Lower leg skin (tissue), 4 donors: ENCODE data around the gene EPS8L2. TPM values are rescaled to one million over a fixed set of nuclear protein-coding genes. Genes with fewer than 3 reads are reported as not detected.
A peak's percentile ranks its signal among the peaks of the same experiment; 100 is the strongest.

Experiments
- DNase-seq, 2 donors: peaks; one replicate each; pipeline ENCODE4 v3.0.0-alpha.2; 2019; ENCODE audit warnings: low spot score in 2 of 2
- H3K4me3 ChIP-seq: fragments of 200-600 bp; sonication (generic); 2 replicates; pipeline ENCODE4 v1.5.1; 2017; ENCODE audit warnings: mild to moderate bottlenecking, low read depth; ENCODE audit not compliant: poor library complexity, severe bottlenecking
- CTCF ChIP-seq, 3 donors: fragments of 450-650 bp; IDR thresholded peaks; one replicate each; pipeline ENCODE4 v1.5.1; 2016; ENCODE audit warnings: antibody characterized with exemption in 3 of 3, mild to moderate bottlenecking in 3 of 3, moderate library complexity in 2 of 3
- POLR2A ChIP-seq, 2 donors: fragments of 450-650 bp; IDR thresholded peaks; one replicate each; pipeline ENCODE4 v1.6.1; 2016 to 2017; ENCODE audit warnings: antibody characterized with exemption in 2 of 2, mild to moderate bottlenecking in 1 of 2, moderate library complexity in 1 of 2
- WGBS, 2 donors: methylation state at CpG; one replicate each; pipeline ENCODE4 v1.1.5; 2018; 5-methylcytosine and 5-hydroxymethylcytosine counted together
- intact Hi-C: fragments of 100-400 bp; cut with DNase I; formaldehyde crosslinking; loops from one replicate; pipeline ENCODE4 v1.15.0; 2023; ENCODE audit warnings: low total_unique reads
- total RNA-seq, 4 donors: library from RNA; depleted of rRNA; stranded (reverse); fragments of >200 nt; gene quantifications; one replicate each; pipeline ENCODE4 v1.1.0, GENCODE V29; 2016

Gene EPS8L2
- total RNA-seq, 4 donors from 2014 or later: 143 to 242 (median 164) TPM

- 93 to 94% methylated on average over 9 of the region's 9 CpGs for WGBS, 2 donors
- intact Hi-C loops: no loop called here
- TF ChIP-seq CTCF (IDR thresholded peaks at IDR 0.05): no peak
- no peak for TF ChIP-seq POLR2A (IDR thresholded peaks at IDR 0.05)
- H3K4me3 ChIP-seq: no peak overlapping the region
- no peak for DNase-seq
Measured at GRCh38 chr11:773830-774229, 67.8 kb downstream of the EPS8L2 start.

- intact Hi-C loops: no loop called here
- 53 to 67% methylated on average over 13 to 20 of the region's 20 CpGs for WGBS, 2 donors
- DNase-seq: peak in 1 of 2 donors; percentile 76
- H3K4me3 ChIP-seq: no peak overlapping the region
- TF ChIP-seq POLR2A (IDR thresholded peaks at IDR 0.05): no peak
- no peak for TF ChIP-seq CTCF (IDR thresholded peaks at IDR 0.05)
Measured at GRCh38 chr11:774873-775592, 69.0 kb downstream of the EPS8L2 start.

GRCh38 chr11:776263-776560 lies 70.2 kb downstream of the EPS8L2 start:
- 35 to 37% methylated on average over 11 of the region's 11 CpGs for WGBS, 2 donors
- intact Hi-C loops: no loop called here
- no peak for DNase-seq
- TF ChIP-seq POLR2A (IDR thresholded peaks at IDR 0.05): no peak
- no peak for TF ChIP-seq CTCF (IDR thresholded peaks at IDR 0.05)
- peak overlapping the region; percentile 87 for H3K4me3 ChIP-seq

GRCh38 chr11:776561-777287 lies 70.7 kb downstream of the EPS8L2 start:
- TF ChIP-seq POLR2A (IDR thresholded peaks at IDR 0.05): no peak
- no peak for TF ChIP-seq CTCF (IDR thresholded peaks at IDR 0.05)
- WGBS, 2 donors: 1% methylated on average over 13 to 20 of the region's 65 CpGs
- peak overlapping the region; percentile 87 for H3K4me3 ChIP-seq
- intact Hi-C loops: no loop called here
- peak in 1 of 2 donors; percentile 90 for DNase-seq

Other genes starting within 250 kb of the EPS8L2 start
- gene RNH1, start 199.0 kb upstream of the EPS8L2 start, total RNA-seq: 100 to 1,000 TPM; 419 to 465 (median 446) TPM
- 100 to 1,000 TPM in 3 of 4 donors, 10 to 100 TPM in 1; 98.5 to 196 (median 117) TPM for gene HRAS, start 170.7 kb upstream of the EPS8L2 start, total RNA-seq
- 1 to 10 TPM; 1.5 to 2.7 (median 1.8) TPM for gene LRRC56, start 168.7 kb upstream of the EPS8L2 start, total RNA-seq
- gene LMNTD2, start 145.5 kb upstream of the EPS8L2 start, total RNA-seq: 10 to 100 TPM in 2 of 4 donors, 1 to 10 TPM in 2; 7.6 to 20.4 (median 11.2) TPM
- gene RASSF7, start 145.3 kb upstream of the EPS8L2 start, total RNA-seq: 100 to 1,000 TPM in 3 of 4 donors, 10 to 100 TPM in 1; 99.7 to 174 (median 139) TPM
- gene PHRF1, start 129.8 kb upstream of the EPS8L2 start, total RNA-seq: 10 to 100 TPM; 30.0 to 55.2 (median 31.5) TPM
- gene IRF7, start 90.3 kb upstream of the EPS8L2 start, total RNA-seq: 10 to 100 TPM; 33.7 to 40.9 (median 36.6) TPM
- gene CDHR5, start 81.3 kb upstream of the EPS8L2 start, total RNA-seq: not detected
- gene SCT, start 79.0 kb upstream of the EPS8L2 start, total RNA-seq: not detected
- gene DRD4, start 69.0 kb upstream of the EPS8L2 start, total RNA-seq: 1 to 10 TPM in 1 of 4 donors, under 1 TPM in 1, not detected in 2; 0.23 to 2.0 TPM
- 10 to 100 TPM; 31.1 to 57.0 (median 39.6) TPM for gene DEAF1, start 11.0 kb upstream of the EPS8L2 start, total RNA-seq
- 10 to 100 TPM; 28.9 to 70.9 (median 42.9) TPM for gene TMEM80, start 10.4 kb upstream of the EPS8L2 start, total RNA-seq
- 100 to 1,000 TPM; 167 to 249 (median 183) TPM for gene TALDO1, start 41.2 kb downstream of the EPS8L2 start, total RNA-seq
- 10 to 100 TPM; 30.9 to 52.4 (median 39.8) TPM for gene GATD1, start 71.3 kb downstream of the EPS8L2 start, total RNA-seq
- gene CEND1, start 83.9 kb downstream of the EPS8L2 start, total RNA-seq: not detected
- 10 to 100 TPM; 10.9 to 19.2 (median 14.8) TPM for gene SLC25A22, start 92.0 kb downstream of the EPS8L2 start, total RNA-seq
- 10 to 100 TPM; 16.4 to 44.3 (median 24.5) TPM for gene PIDD1, start 99.0 kb downstream of the EPS8L2 start, total RNA-seq
- gene RPLP2, start 103.7 kb downstream of the EPS8L2 start, total RNA-seq: 1,000 to 10,000 TPM in 1 of 4 donors, 100 to 1,000 TPM in 3; 479 to 1,471 (median 745) TPM
- 10 to 100 TPM; 55.5 to 99.7 (median 72.4) TPM for gene PNPLA2, start 112.7 kb downstream of the EPS8L2 start, total RNA-seq
- 10 to 100 TPM; 14.5 to 47.9 (median 32.3) TPM for gene CRACR2B, start 121.7 kb downstream of the EPS8L2 start, total RNA-seq
- gene CD151, start 126.7 kb downstream of the EPS8L2 start, total RNA-seq: 100 to 1,000 TPM; 124 to 186 (median 157) TPM
- 10 to 100 TPM; 39.1 to 61.2 (median 51.4) TPM for gene POLR2L, start 136.3 kb downstream of the EPS8L2 start, total RNA-seq
- gene TSPAN4, start 136.6 kb downstream of the EPS8L2 start, total RNA-seq: 10 to 100 TPM; 57.3 to 88.3 (median 70.7) TPM
- 10 to 100 TPM; 35.5 to 59.4 (median 50.7) TPM for gene CHID1, start 204.6 kb downstream of the EPS8L2 start, total RNA-seq
- gene AP2A2, start 219.6 kb downstream of the EPS8L2 start, total RNA-seq: 10 to 100 TPM; 33.6 to 76.6 (median 46.4) TPM